GM12878 (cell line): ENCODE measurements around the gene NCBP2. TPM values are rescaled to one million over a fixed set of nuclear protein-coding genes. Genes with fewer than 3 reads are reported as not detected.

Experiments
- ATAC-seq: fragments of 200-7000 bp; cut with Tn5 transposase; 3 replicates; pipeline ENCODE4 v1.9.1; 2020; ENCODE audit warnings: mild to moderate bottlenecking, moderate library complexity
- BruUV-seq: library from RNA; stranded (reverse); fragments of 400-500 nt; replicated peaks from 2 replicates; lab custom pipeline; 2021; lab: Mats Ljungman, UMichigan
- CTCF ChIA-PET: fragments of 300-600 bp; sonication (Branson Sonifier 250); formaldehyde crosslinking; extraction: SDS; loops from one replicate; lab custom pipeline; 2021; ENCODE audit warnings: inconsistent platforms; lab: Yijun Ruan, JAX
- POLR2A ChIA-PET: fragments of 350-600 bp; formaldehyde crosslinking; extraction: SDS; loops from one replicate; lab custom pipeline; 2021; ENCODE audit warnings: inconsistent platforms; lab: Charles Lee
- RAD21 ChIA-PET: fragments of 300-600 bp; sonication (Branson Sonifier 250); formaldehyde crosslinking; loops from one replicate; lab custom pipeline; 2023; ENCODE audit warnings: antibody characterized with exemption; ENCODE audit not compliant: unreplicated experiment; lab: Charles Lee
- SMC1A ChIA-PET: fragments of 300-600 bp; sonication (Branson Sonifier 250); formaldehyde crosslinking; loops from one replicate; lab custom pipeline; 2023; ENCODE audit not compliant: unreplicated experiment, uncharacterized antibody; lab: Charles Lee
- DNase-seq: peaks from one replicate; pipeline ENCODE4 v3.0.0-alpha.2; 2011; ENCODE audit warnings: low read depth, low spot score
- FAIRE-seq: peaks from 3 replicates; lab custom pipeline; 2011; peaks lifted over from hg19 to GRCh38; lab: Jason Lieb, UNC
- H2AFZ ChIP-seq: 2 replicates; pipeline ENCODE4 v1.6.0; 2011; ENCODE audit warnings: low read depth, low read length, control low read depth; ENCODE audit not compliant: control insufficient read depth
- H3K27ac ChIP-seq: 2 replicates; pipeline ENCODE4 v1.5.1; 2011; ENCODE audit warnings: control low read depth; ENCODE audit not compliant: control insufficient read depth, insufficient read depth
- H3K27me3 ChIP-seq, 2 experiments: replicated peaks in 1 of 2; 2 replicates each; pipeline versions ENCODE4 v1.6.0 to v1.6.1; 2011; ENCODE audit warnings: low read length in 1 of 2; ENCODE audit not compliant: control insufficient read depth in 2 of 2, insufficient read depth in 2 of 2
- H3K36me3 ChIP-seq, 2 experiments: 2 replicates each; pipeline ENCODE4 v1.5.1; 2011; ENCODE audit warnings: low read length in 1 of 2; ENCODE audit not compliant: control insufficient read depth in 2 of 2, insufficient read depth in 2 of 2
- H3K4me1 ChIP-seq: 2 replicates; pipeline ENCODE4 v1.6.1; 2011; ENCODE audit warnings: mild to moderate bottlenecking, low read length, moderate library complexity, mixed read lengths; ENCODE audit not compliant: control insufficient read depth, insufficient read depth
- H3K4me2 ChIP-seq: 2 replicates; pipeline ENCODE4 v1.6.0; 2011; ENCODE audit warnings: control low read depth; ENCODE audit not compliant: control insufficient read depth, insufficient read depth
- H3K4me3 ChIP-seq: fragments of 200-600 bp; sonication (generic); 2 replicates; pipeline ENCODE4 v1.5.1; 2016
- H3K79me2 ChIP-seq: 2 replicates; pipeline ENCODE4 v1.6.0; 2011; ENCODE audit warnings: low read length; ENCODE audit not compliant: control insufficient read depth, insufficient read depth
- H3K9ac ChIP-seq: 2 replicates; pipeline ENCODE4 v1.8.0; 2011; ENCODE audit warnings: low read length, control low read depth, mixed read lengths; ENCODE audit not compliant: control insufficient read depth, insufficient read depth
- H3K9me3 ChIP-seq: replicated peaks from 3 replicates; pipeline ENCODE4 v1.5.1; 2011; ENCODE audit warnings: mild to moderate bottlenecking, low read length; ENCODE audit not compliant: control insufficient read depth, insufficient read depth
- H4K20me1 ChIP-seq: 2 replicates; pipeline ENCODE4 v1.6.0; 2011; ENCODE audit not compliant: control insufficient read depth, insufficient read depth
- ATF2 ChIP-seq: IDR thresholded peaks from 2 replicates; pipeline ENCODE4 v1.6.1; 2012; ENCODE audit warnings: low read length, inconsistent platforms
- MEF2B ChIP-seq: fragments of 450-650 bp; IDR thresholded peaks from 2 replicates; pipeline ENCODE4 v1.6.1; 2018; ENCODE audit warnings: mild to moderate bottlenecking, moderate library complexity; ENCODE audit not compliant: partially characterized antibody, poor library complexity, severe bottlenecking
- ZNF384 ChIP-seq: IDR thresholded peaks from 2 replicates; pipeline ENCODE4 v1.6.1; 2012; ENCODE audit warnings: low read depth, mild to moderate bottlenecking, low read length, improper control_type of control experiment, borderline replicate concordance
- WGBS: methylation state at CpG from one replicate; pipeline ENCODE4 v1.1.6; 2016; ENCODE audit warnings: low lambda C conversion rate; ENCODE audit not compliant: insufficient replicate concordance, insufficient coverage; ENCODE audit errors: missing lambda C conversion rate; 5-methylcytosine and 5-hydroxymethylcytosine counted together
- in situ Hi-C: fragments of 300-500 bp; cut with MboI; formaldehyde crosslinking; loops from 9 replicates; pipeline ENCODE4 v1.14.3; 2018; ENCODE audit warnings: mixed read lengths
- intact Hi-C: fragments of 100-400 bp; cut with micrococcal nuclease; formaldehyde crosslinking; loops from one replicate; pipeline ENCODE4 v1.14.2; 2022; ENCODE audit not compliant: unreplicated experiment
- polyA plus RNA-seq, 11 experiments: library from polyadenylated mRNA; depleted of rRNA in 4 of 11; unstranded in 6 of 11; stranded (reverse) in 5 of 11; fragments of >200 nt; fragmentation: Nextera tagmentation in 4 of 11; fragmentation: Illumina TruSeq in 1 of 11; extraction: Ambion mirVana in 4 of 11; extraction: Trizol in 1 of 11; gene quantifications; 1 replicate in 1 of 11; 2 replicates in 10 of 11; pipeline versions ENCODE4 v1.2.1 to v1.2.3, GENCODE V29; 2011 to 2016; ENCODE audit warnings: inconsistent platforms in 2 of 11, missing spikeins in 2 of 11, low read depth in 1 of 11
- total RNA-seq, 4 experiments: library from RNA; depleted of rRNA in 3 of 4; stranded (reverse); fragments of >200 nt in 3 of 4; fragmentation: Illumina TruSeq in 1 of 4; extraction: Trizol in 1 of 4; gene quantifications; 2 replicates each; pipeline versions ENCODE4 v1.2.1 to v1.2.3, GENCODE V29; 2013 to 2021
- TF ChIP-seq, protein P1 (sequence below): fragments of 450-650 bp; IDR thresholded peaks from 2 replicates; pipeline ENCODE4 v1.6.1; 2017; ENCODE audit warnings: mild to moderate bottlenecking, moderate library complexity

NCBP2 gene
- total and polyA plus RNA-seq, 10 of the 15 experiments (the other 5 are each of a cell fraction or from before 2014, with no cell fraction given), result 59.6 to 136 (median 96.4) TPM

DNA sequence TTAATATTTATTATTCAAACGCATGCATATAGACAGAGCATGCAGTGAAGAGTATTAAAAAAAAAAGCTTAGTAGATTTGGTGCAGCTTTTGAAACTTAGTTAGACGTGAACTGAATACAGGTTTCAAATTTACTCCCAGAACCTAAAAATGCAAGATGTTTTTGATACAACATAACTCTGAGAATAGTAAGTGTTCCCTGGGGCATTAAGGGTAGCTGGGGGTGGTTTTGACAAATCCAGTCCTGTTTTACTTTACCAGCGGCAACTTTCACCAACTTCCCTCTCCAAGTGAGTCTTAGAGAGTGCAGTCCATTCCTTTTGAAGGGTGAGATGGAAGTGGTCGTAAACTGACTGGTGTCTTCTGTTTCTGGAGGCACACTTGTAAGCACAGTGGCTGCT is 11.2 kb downstream of the NCBP2 start:
- Histone ChIP-seq H3K79me2 (no peaks in the 10 kb centered on the region), H3K4me3 (no peak overlapping the region), H2AFZ (no peak overlapping the region), H3K27ac (peak overlapping the region; percentile 65), H3K4me1 (peaks cover 17% of the 10 kb centered on the region; the same call in 1 of the 2 replicates), H3K27me3 (no peaks in the 10 kb centered on the region), H3K9me3 (no peaks in the 10 kb centered on the region), H3K4me2 (peak overlapping the region; percentile 50), H4K20me1 (no peaks in the 10 kb centered on the region), H3K36me3 (peaks cover 8 to 12% of the 10 kb centered on the region in 2 experiments), H3K9ac (no peak overlapping the region)
- ChIA-PET CTCF (interaction anchor here (0.7 to 5.2 kb wide), 2 partner anchors 10 to 96 kb away, joined by 3 to 24 read pairs; partner anchors contain the start of gene NCBP2), POLR2A (interaction anchor here (3.5 kb wide), 2 partner anchors 10 to 63 kb away, joined by 11 to 34 read pairs; partner anchors contain the start of genes NCBP2 and SENP5), SMC1A (interaction anchor here (1.1 to 4.9 kb wide), 6 partner anchors 9 to 254 kb away, joined by 3 to 38 read pairs (median 4); partner anchors contain the start of gene NCBP2), RAD21 (interaction anchor here (0.7 to 2.2 kb wide), 2 partner anchors 10 to 64 kb away, joined by 3 to 11 read pairs; partner anchors contain the start of genes NCBP2 and SENP5)
- ATAC-seq, result peak; percentile 29
- in situ Hi-C loops (no loop called here), intact Hi-C loops (no loop called here)
- no peak for FAIRE-seq
- no peak for DNase-seq
- WGBS, result 12% methylated on average over 4 of the region's 4 CpGs
- BruUV-seq, result no TSS peak
- TF ChIP-seq MEF2B, result peak; percentile 51
- no peak for TF ChIP-seq ATF2
- peak; percentile 9; the same call in 1 of the 2 replicates for TF ChIP-seq ZNF384
- TF ChIP-seq, protein P1, sequence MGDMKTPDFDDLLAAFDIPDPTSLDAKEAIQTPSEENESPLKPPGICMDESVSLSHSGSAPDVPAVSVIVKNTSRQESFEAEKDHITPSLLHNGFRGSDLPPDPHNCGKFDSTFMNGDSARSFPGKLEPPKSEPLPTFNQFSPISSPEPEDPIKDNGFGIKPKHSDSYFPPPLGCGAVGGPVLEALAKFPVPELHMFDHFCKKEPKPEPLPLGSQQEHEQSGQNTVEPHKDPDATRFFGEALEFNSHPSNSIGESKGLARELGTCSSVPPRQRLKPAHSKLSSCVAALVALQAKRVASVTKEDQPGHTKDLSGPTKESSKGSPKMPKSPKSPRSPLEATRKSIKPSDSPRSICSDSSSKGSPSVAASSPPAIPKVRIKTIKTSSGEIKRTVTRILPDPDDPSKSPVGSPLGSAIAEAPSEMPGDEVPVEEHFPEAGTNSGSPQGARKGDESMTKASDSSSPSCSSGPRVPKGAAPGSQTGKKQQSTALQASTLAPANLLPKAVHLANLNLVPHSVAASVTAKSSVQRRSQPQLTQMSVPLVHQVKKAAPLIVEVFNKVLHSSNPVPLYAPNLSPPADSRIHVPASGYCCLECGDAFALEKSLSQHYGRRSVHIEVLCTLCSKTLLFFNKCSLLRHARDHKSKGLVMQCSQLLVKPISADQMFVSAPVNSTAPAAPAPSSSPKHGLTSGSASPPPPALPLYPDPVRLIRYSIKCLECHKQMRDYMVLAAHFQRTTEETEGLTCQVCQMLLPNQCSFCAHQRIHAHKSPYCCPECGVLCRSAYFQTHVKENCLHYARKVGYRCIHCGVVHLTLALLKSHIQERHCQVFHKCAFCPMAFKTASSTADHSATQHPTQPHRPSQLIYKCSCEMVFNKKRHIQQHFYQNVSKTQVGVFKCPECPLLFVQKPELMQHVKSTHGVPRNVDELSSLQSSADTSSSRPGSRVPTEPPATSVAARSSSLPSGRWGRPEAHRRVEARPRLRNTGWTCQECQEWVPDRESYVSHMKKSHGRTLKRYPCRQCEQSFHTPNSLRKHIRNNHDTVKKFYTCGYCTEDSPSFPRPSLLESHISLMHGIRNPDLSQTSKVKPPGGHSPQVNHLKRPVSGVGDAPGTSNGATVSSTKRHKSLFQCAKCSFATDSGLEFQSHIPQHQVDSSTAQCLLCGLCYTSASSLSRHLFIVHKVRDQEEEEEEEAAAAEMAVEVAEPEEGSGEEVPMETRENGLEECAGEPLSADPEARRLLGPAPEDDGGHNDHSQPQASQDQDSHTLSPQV, result no peak
